DMS79 (cell line): ENCODE results near the gene PLD1.
"Not testable (repeated sequence)": the region's sequence is repeated elsewhere in the genome, so short reads cannot be mapped to it uniquely, and the experiment has no call there.

Experiments used
- DNase-seq: peaks from one replicate; lab custom pipeline; 2025; lab: John Stamatoyannopoulos, UW

Gene PLD1, protein sequence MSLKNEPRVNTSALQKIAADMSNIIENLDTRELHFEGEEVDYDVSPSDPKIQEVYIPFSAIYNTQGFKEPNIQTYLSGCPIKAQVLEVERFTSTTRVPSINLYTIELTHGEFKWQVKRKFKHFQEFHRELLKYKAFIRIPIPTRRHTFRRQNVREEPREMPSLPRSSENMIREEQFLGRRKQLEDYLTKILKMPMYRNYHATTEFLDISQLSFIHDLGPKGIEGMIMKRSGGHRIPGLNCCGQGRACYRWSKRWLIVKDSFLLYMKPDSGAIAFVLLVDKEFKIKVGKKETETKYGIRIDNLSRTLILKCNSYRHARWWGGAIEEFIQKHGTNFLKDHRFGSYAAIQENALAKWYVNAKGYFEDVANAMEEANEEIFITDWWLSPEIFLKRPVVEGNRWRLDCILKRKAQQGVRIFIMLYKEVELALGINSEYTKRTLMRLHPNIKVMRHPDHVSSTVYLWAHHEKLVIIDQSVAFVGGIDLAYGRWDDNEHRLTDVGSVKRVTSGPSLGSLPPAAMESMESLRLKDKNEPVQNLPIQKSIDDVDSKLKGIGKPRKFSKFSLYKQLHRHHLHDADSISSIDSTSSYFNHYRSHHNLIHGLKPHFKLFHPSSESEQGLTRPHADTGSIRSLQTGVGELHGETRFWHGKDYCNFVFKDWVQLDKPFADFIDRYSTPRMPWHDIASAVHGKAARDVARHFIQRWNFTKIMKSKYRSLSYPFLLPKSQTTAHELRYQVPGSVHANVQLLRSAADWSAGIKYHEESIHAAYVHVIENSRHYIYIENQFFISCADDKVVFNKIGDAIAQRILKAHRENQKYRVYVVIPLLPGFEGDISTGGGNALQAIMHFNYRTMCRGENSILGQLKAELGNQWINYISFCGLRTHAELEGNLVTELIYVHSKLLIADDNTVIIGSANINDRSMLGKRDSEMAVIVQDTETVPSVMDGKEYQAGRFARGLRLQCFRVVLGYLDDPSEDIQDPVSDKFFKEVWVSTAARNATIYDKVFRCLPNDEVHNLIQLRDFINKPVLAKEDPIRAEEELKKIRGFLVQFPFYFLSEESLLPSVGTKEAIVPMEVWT

DNA sequence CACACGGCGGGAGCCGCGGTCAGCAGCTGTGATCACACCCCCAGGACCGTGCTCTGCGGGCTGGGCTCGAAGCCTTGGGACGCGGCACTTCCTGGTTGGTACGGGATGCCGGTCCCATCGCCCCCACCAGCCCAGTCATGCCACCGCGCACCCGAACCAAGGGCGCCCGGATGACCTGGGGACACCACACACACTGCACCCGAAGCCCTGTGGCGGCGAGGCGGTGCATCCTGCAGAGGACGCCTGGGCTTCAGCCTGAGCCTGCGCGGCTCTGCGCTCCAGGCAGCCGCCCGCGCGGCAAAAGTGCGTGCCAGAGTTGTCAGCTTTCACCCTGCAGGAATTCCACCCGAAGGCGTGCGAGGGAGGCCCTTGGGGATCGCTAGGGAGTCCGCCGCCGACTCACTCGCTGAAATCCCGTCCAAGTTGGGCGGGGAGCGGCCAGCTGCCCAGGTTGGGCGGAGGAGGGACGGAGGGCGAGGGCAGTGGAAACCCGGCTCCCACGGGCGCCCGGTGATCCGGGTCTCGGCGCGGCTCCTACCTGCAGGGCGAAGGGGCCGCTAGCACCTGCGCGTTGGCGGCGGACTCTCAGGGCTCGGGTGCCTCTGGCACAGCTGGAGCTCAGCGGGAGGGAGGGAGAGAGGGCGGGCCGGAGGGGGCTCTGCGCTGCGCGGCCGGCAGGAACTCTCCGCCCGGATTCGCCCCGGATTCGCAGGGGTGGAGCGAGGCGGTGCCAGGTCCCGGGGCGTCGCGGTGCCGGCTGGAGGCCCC, at the start of gene PLD1:
Gene PLD1 (minus strand): TSS at position 623 of the 768 bp plus-strand sequence. CDS start 72,432 bp downstream, outside the sequence.
- DNase-seq: peak; percentile 64

DNA sequence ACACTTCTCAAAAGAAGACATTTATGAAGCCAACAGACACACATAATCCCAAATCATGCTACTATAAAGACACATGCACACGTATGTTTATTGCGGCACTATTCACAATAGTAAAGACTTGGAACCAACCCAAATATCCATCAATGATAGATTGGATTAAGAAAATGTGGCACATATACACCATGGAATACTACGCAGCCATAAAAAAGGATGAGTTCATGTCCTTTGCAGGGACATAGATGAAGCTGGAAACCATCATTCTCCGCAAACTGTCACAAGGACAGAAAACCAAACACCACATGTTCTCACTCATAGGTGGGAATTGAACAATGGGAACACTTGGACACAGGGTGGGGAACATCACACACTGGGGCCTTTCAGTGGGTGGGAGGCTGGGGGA, 48.5 kb upstream of the PLD1 start:
- DNase-seq: not testable (repeated sequence)

DNA sequence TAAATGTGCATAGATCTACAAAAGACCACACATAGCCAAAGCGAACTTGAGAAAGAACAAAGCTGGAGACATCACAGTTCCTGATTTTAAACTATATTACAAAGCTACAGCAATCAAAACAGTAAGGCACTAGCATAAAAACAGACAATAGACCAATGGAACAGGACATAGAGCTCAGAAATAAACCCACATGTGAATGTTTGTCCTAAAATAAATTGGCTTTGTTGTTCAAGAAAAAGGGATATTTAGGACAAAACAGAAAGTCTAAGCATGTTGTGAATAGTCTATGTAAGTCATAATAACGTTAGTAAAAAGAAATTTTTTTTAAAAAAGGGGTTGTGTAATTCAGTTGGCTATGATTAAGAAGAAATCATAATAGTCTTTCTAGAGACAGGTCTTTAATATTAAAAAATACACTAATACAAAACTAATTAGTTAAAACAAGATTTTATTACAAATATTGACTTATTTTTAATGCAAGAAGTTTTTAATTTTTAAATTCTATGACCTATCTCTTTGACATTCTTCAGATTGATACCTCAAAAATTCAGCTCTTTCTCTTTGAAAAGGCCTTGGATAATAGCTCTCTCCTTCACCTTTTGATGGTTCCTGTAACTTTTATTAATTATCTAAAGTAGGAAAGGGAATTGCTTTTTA, 44.5 kb upstream of the PLD1 start:
- DNase-seq: no peak

DNA sequence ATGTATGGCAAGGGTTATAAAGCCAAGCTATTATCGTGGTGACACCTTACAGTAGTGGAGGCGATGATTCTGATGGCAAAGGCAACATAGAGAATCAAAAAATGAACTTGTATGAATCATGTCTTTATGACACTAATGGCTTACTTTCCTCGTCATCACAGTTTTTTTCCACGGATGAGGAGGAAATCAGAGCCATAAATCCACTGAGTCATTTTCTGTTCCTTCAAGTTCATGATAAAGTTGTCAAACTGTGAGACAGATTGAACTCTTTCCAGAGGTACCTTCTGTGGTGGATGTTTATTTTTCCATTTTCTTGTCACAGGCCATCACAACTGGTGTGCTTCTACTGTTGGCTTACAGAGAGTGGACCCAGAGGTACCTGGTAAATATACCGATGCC, 41.4 kb upstream of the PLD1 start:
- no peak for DNase-seq

DNA sequence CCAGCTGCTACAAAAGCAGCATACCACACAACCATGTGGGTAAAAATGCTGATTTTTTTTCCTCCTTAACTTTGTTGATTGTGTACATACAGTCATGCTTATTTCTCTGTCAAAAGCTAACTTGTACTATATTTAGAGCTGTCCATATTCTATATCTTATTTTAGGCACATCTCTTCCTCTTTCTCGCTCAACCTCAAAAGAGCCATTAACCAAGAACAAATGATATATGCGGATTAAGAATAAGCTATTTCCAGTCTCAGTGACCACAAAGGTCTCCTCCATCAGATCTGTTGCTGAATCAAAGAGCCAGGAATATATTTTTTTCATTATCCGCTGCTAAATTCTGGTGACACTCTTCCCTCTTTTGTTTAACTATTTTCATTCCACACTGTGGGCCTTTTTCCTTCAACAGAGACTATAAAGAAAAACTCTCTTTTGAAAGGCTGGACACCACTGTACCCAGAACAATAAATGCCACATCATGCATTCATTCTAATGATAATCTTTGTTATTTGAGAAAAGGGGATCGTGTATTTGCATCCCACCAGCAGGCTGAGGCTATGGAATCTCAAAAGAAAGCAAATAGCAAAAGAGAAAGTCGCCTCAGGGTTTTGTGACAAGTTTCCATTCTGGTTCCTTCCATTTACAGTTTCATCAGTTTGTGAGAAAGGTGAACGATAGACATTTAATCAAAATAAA, 40.8 kb upstream of the PLD1 start:
- no peak for DNase-seq

DNA sequence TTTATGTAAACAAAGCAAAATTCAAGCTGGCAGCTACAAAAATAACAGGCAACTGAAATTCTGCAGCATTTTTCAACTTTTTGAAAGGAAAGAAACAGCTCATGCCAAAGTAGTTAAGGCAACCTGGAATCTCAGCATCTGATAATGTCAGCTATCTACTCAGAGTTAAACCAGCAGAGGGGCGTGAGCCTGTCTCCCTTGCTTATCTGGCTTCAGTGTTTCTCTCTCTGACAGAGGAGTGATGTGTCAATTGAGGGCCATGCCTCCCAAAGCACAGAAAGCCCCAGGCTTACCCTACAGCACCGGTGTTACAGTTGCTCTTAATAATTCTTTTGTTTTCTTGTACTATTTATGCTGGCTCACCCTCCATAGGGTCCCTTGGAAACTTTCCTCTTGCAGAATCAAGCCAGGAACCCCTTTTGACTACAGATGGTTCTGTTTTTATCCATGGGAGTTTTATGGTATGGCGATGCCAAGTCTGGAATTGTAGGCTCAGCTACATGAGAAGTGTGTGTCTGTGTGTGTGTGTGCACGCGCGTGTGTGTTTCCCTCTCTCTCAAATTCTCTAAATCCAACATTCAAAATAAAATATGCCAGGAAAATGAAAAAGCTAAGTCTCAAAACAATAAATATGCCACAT, 40.2 kb upstream of the PLD1 start:
- DNase-seq: no peak

DNA sequence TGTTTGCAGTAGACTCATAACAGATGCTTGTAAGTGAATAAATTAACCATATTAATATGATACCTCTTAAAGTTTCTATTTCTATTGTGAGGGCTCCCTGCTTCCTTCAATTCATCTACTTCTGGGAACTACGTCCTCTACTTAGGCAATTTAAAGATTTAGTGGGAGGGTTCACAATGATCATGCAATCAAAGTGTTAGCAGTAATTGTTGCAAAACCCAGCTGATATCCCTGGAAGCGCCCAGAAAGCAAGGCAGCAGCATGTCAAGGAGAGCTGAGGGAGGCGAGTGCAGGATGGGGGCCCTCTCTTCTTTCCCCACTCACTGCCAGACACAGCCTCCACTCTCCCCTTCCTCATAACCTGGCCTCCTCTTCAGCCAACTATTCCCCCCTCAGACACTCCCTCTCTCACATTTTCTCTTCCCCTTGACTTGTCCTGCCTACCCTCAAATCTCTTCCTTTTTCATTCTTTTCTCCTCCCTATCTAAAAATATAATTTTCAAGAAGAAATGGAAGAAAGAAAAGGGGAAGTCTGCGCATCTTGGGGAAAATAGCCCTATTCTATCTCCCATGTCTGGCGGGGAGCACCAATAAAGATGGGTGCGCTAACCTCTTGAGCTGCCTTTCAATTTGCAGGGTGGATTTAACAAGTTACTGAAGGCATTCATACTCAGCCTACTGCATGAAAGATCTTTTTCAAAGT, 39.5 kb upstream of the PLD1 start:
- DNase-seq: no peak

DNA sequence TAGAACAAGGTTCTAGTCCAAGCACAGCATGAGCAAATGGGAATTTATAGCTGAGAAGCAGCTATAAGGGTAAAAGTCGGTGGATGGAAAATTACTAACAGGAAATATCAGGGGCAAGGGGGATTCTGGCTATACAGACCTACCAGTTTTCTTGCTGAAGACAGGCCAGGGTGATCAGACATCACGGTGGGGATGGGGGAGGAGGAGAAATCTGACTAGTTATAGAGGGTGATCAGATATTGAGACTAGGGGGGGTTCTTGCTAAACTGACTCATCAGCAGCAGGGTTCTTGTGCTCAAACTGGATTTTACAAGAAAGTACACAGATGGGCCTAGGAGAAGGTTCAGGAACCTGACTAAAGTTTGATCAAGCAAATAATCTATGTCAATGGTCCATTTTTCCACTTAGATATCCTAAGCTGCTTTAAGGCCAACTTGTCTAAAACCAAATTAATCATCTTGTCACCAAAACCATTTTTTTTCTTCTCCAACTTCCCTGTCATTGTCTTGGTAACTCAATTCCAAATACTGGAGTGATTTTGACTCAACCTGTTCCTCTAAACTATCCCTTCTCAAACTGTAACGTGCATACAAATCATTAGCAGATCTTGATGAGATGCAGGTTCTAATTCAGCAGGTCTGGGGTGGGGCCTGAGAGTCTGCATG, 37.4 kb upstream of the PLD1 start:
- no peak for DNase-seq

DNA sequence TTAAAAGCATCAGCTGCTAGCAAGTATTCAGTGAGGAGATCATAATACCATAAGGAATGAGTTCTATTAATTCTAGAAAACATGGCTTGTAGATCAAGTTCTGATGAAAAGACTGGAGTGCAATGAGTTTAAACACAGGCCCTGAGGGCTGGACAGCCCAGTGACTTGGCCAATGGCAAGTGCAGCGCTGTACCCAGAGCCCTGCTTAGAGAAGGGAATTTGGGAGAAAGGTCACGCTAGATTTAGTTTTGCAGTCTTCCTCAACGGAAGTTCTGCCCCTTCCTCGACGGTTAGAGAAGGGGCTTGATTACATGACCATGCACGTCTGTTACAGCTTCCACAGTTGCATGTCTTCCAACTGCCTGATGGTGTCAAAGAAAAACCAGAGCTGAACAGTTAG, 36.9 kb upstream of the PLD1 start:
- DNase-seq: no peak

DNA sequence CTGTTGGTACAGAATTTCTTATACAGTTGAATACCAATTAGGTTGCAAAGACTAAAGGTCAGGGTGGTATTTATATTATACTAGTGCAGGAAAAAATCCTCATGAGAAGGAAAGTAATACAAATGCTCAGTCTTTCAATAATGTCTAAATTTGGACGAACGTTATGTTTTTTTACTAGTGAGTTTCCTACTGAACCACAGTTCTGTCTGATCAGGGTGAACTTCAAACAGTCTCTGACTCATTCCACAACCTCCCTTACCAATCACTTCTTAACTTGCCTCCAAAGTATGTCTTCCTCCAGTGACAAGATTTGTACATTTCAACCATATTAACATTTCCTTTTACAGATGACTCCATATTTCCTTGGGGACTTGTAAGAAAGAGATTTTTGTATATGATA, 36.3 kb upstream of the PLD1 start:
- DNase-seq: no peak

DNA sequence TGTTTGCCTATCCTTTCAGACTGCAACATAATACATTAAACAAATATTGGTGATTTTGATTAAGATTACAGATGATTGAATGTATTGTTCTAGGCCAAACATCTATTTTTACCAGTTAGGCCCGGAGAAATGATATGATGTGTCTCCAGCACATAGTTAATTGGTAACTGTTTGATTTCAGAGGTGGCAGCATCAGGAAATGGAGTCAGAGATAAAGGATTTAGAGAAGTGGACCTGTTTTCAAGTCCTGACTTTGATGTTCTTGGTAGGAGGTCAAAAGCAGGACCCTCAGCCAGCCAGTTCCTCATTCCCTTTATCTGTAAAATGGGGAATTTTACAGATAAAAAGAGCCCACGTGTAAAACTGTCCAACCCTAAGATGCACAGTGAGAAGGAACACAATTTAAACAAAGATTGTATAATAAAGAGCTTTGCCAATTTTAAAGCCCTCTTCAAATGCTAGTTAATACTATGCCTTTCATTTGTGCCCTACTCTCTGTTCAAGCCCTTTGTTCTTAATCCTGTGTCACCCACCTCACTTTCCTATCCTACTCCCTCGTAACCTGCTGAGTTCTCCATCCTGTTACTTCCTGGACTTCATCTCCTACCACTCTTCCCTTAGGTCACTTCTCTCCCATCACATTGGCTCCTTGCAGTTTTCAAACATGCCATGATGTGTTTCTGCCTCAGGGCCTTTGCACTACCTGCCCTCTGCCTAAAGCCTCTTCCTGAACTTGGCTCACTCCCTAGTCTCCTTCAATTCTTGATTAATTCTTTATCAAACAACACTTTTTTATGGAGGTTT, 35.4 kb upstream of the PLD1 start:
- DNase-seq: no peak

DNA sequence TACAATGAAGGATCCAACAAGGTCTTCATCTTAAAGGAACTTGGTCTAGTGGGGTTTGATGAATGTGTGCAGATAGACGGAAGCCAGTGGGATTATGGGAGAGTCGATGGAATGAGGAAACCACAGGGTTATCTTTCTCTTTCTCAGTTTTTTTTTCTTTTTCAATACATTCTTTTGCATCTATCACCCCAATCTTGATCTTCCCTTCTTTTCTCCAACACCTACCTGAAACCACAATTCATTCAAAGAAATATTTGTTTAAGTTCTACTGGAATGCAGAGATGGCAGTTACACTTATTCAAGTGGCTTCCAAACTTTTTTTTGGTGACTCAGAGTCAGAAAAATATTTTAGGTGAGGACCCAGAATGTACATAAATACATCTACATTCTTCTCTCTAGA, 34.6 kb upstream of the PLD1 start:
- no peak for DNase-seq

DNA sequence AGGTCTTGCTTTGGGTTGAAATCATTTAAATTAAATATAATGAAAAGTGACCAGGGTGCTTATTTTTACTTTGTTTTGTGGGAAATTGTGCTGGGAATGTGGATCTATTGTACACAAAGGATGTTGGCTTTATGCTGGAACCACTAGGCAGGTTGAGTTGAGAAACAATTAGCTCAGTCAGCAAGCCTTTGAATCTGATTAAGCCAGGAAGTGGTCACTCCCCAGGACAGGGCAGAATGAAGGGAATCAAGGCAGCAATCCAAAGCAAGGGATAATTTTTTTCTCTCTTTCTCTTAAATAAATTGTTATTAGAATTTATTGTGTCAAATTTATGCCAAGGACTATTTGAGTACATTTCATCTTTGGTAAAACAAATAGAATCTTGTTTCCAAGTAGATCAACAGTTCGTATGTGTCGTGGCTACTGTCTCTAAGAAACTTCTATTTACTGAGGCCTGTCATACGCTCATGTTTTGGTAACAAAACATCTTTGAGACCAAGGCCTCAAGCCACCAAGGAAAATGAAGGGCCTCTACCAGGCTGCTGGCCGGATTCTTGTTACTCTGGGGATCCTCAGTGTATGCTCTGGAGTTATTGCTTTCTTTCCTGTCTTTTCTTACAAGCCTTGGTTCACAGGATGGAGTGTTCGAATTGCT, 32.7 kb upstream of the PLD1 start, which contains the start of gene TMEM212:
Gene TMEM212 (plus strand): TSS at position 486 of the 655 bp plus-strand sequence. CDS start 35 bp downstream, at position 521.
- DNase-seq: no peak

DNA sequence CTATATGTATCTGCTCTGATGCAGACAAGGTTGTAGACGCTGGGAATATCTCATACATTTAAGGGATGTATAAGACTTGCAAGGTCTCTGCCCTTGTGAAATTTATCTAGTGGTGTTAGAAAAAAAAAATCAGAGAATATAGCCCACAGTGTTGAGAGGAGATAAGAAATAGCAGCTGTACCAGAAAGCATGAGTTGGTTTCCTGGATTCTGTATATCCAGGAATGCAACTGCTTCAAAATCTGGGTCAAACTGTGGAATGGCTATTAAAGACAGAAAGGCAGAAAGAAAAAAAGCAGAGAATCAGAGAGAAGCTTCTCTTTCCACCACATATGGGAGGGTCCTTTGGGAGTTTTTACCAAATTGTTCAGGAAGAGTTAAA, 31.3 kb upstream of the PLD1 start:
- DNase-seq: no peak

DNA sequence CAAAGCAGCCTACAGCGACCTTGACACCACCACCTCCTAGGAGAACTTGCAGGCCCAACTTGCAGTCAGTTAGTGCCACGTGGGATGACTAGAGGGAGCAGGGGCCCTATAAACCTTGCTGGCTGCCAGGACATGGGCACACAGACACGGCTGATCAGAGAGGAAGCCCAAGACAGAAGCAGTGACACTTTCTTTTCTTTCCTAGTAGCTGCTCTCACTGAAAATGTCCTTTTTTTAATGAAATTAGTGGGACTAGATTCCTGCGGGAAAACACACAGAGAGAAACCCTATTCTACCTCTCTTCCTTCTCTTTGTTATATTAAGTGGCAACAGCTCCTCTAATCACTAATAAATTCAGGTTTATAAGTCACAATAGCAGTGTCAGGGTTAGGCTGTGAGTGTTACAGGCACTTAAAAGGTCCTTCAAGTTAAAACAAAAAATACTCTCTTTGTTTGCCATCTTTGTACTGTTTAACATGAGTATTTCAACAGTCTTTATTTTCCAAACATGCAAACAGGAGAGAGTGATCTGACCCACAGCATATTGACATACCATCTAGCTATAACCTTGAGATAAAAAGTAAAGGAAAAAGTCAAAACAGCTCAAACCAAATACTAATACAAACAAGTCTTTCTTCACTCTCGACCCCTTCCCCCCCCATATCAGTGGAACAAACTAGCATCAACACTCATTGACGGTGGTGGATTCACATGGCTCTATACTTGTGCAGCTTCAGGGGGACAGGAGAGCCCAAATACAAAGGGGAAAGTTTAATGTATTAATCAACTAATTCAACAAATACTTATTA, 30.7 kb upstream of the PLD1 start:
- DNase-seq: no peak

DNA sequence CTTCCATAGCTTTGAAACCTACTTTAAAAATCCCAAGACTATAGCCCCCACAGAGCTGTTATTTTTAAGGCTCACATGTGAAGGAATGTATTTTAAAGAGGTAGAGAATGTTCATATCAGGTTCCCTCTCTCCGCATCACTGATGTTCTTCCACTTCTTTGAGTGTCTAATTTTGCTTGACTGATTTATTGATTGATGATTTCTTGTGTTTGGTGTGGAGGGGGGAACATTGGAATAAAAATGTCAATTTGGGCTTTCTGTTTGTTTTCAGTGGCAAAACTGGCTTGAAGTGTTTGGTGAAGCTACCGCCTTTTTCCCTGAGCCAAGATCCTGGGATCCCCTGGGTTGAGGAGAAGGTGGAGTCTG, 30.1 kb upstream of the PLD1 start:
- DNase-seq: no peak

DNA sequence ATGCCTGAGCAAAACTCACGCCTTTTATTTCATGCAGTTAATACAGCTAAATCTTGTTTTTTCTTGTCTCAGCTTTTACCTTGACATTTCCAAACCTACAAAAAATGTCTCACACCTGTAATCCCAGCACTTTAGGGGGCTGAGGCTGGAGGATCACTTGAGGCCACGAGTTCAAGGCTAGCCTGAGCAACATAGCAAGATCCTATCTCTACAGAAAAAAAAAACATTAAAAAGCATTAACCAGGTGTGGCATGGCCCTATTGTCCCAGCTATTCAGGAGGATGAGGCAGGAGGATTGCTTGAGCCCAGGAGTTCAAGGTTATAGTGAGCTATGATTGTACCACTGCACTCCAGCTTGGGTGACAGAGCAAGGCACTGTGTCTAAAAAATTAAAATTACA, 29.0 kb upstream of the PLD1 start:
- no peak for DNase-seq
